ENCODE data around the gene LATS2.

- TF ChIP-seq, protein P1, sequence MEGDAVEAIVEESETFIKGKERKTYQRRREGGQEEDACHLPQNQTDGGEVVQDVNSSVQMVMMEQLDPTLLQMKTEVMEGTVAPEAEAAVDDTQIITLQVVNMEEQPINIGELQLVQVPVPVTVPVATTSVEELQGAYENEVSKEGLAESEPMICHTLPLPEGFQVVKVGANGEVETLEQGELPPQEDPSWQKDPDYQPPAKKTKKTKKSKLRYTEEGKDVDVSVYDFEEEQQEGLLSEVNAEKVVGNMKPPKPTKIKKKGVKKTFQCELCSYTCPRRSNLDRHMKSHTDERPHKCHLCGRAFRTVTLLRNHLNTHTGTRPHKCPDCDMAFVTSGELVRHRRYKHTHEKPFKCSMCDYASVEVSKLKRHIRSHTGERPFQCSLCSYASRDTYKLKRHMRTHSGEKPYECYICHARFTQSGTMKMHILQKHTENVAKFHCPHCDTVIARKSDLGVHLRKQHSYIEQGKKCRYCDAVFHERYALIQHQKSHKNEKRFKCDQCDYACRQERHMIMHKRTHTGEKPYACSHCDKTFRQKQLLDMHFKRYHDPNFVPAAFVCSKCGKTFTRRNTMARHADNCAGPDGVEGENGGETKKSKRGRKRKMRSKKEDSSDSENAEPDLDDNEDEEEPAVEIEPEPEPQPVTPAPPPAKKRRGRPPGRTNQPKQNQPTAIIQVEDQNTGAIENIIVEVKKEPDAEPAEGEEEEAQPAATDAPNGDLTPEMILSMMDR (IDR thresholded peaks at IDR 0.05): no peak
- no peak for TF ChIP-seq POLR2A (IDR thresholded peaks at IDR 0.05)
Observed at GRCh38 chr13:21047087-21047486, 14.3 kb downstream of the LATS2 start.
